Central memory CD8-positive, alpha-beta T cell (primary cell): ENCODE measurements around the gene TSEN54.
"Not testable (repeated sequence)": the region's sequence is repeated elsewhere in the genome, so short reads cannot be mapped to it uniquely, and the experiment has no call there.

Source experiments
- ATAC-seq: fragments of 150-1000 bp; cut with Tn5 transposase; replicated peaks from 2 replicates; pipeline ENCODE4 v1.10.0; 2022; ENCODE audit warnings: mild to moderate bottlenecking, moderate FRiP score, moderate number of reproducible peaks; ENCODE audit not compliant: poor library complexity, severe bottlenecking; ENCODE audit errors: extremely low read depth
- DNase-seq, 2 donors: peaks; one replicate each; pipeline ENCODE4 v3.0.0; 2021; ENCODE audit warnings: low spot score in 2 of 2
- H3K27ac Mint-ChIP-seq: one replicate; pipeline ENCODE4 v1.8.0; 2022; ENCODE audit warnings: low read depth, mild to moderate bottlenecking, moderate library complexity, mixed read lengths
- H3K27me3 Mint-ChIP-seq: one replicate; pipeline ENCODE4 v1.8.0; 2022; ENCODE audit warnings: mixed read lengths
- H3K36me3 Mint-ChIP-seq: one replicate; pipeline ENCODE4 v1.8.0; 2022; ENCODE audit warnings: mild to moderate bottlenecking, moderate library complexity, mixed read lengths; ENCODE audit not compliant: insufficient read depth
- H3K4me1 Mint-ChIP-seq: one replicate; pipeline ENCODE4 v1.8.0; 2022; ENCODE audit warnings: mixed read lengths
- H3K4me3 Mint-ChIP-seq: one replicate; pipeline ENCODE4 v1.8.0; 2022; ENCODE audit warnings: mild to moderate bottlenecking, moderate library complexity, mixed read lengths
- H3K9me3 Mint-ChIP-seq: one replicate; pipeline ENCODE4 v1.8.0; 2022; ENCODE audit warnings: mixed read lengths

Gene TSEN54

GRCh38 chr17:75516255-75516618, at the start of gene TSEN54:
Gene TSEN54, plus strand, starts transcription at chr17:75516528. Its CDS starts 33 bp downstream, at chr17:75516561.
- peak within 1 kb of the TSS; percentile 95 for H3K27ac Mint-ChIP-seq
- DNase-seq (peak; percentile 90 to 94), ATAC-seq (peak; percentile 82)
- peaks cover 18% of the 10 kb centered on the region for H3K36me3 Mint-ChIP-seq
- peak within 1 kb of the TSS; percentile 80 for H3K4me3 Mint-ChIP-seq
- no peaks in the 10 kb centered on the region for H3K9me3 Mint-ChIP-seq
- peaks cover 19% of the 10 kb centered on the region for H3K4me1 Mint-ChIP-seq
- no peaks in the 10 kb centered on the region for H3K27me3 Mint-ChIP-seq

DNA sequence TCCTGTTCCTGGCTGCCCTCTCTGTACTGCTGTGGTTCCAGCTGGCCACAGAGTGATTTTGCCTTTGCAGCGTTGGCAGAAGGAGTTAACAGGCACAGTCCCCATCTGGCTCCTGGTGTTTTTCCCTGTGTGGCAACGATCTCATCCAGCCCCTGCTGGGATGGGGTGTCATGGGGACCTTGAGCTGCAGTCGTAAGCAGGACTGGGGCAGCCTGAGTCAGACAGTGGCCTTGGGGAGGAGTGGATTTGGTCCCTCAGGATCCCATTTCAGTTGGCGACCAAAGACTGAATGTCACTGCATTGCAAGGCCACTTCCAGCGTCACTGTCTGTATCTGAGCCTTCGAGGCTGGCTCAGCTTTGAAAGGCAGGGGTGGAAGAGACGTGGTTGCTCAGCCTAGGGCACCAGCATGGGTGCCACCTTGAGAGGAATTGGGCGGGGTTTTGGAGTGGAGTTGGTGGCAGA, 48.0 kb upstream of the TSEN54 start:
- Mint-ChIP-seq H3K4me1 (peaks cover 30% of the 10 kb centered on the region), H3K4me3 (no peak overlapping the region), H3K9me3 (no peaks in the 10 kb centered on the region), H3K36me3 (peaks cover 8% of the 10 kb centered on the region), H3K27ac (no peak overlapping the region), H3K27me3 (no peaks in the 10 kb centered on the region)
- no peak for ATAC-seq
- no peak for DNase-seq

GRCh38 chr17:75468779-75469373, 47.5 kb upstream of the TSEN54 start:
- Mint-ChIP-seq H3K27me3 (no peaks in the 10 kb centered on the region), H3K4me3 (no peak overlapping the region)

DNA sequence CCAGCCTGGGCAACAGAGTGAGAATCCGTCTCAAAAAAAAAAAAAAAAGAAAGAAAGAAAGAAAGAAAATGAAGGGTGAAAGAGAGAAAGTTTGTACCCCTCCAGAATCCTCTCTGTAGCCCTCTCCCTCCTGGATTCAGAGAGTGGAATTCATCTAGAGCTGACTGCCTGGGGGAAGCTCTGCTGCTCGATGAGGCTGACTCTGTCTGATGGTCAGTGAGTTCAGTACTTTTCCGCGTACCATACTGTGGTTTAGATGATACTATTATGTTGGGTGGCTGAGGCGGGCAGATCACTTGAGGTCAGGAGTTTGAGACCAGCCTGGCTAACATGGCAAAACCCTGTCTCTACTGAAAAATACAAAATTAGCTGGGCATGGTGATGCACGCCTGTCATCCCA, 45.1 kb upstream of the TSEN54 start:
- peaks cover 8% of the 10 kb centered on the region for H3K36me3 Mint-ChIP-seq
- no peak for ATAC-seq

More at GRCh38 chr17:75468779-75469373, 47.5 kb upstream of the TSEN54 start:
- Mint-ChIP-seq H3K4me1 (peaks cover 25% of the 10 kb centered on the region), H3K36me3 (peaks cover 8% of the 10 kb centered on the region), H3K9me3 (no peaks in the 10 kb centered on the region), H3K27ac (no peak overlapping the region)
- DNase-seq (no peak), ATAC-seq (no peak)

DNA sequence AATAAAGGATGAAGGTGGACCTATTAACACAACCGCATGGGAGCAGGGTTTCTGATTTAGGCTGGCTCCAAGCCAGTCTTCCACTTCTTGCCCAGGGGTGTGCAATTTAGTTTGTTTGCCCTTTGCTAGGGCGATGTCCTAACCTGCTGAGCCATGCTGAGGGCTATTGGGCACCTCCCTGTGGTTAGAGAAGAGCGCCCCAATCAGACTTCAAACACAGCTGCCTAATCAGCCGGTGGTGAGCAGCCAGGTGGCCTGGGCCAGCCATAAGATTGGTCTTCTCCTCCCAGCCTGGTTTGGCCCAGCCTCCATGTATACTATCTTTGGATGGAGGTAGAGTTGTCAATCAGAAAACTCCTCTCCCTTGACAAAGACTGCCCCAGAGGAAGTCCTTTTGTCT, 44.2 kb upstream of the TSEN54 start:
- H3K27me3 Mint-ChIP-seq: no peaks in the 10 kb centered on the region
- H3K36me3 Mint-ChIP-seq: peaks cover 6% of the 10 kb centered on the region
- no peak overlapping the region for H3K4me3 Mint-ChIP-seq
- H3K4me1 Mint-ChIP-seq: peaks cover 20% of the 10 kb centered on the region
- no peak overlapping the region for H3K27ac Mint-ChIP-seq
- H3K9me3 Mint-ChIP-seq: no peaks in the 10 kb centered on the region
- no peak for ATAC-seq
- DNase-seq: no peak

More for the DNA sequence above, 45.1 kb upstream of the TSEN54 start:
- peaks cover 12% of the 10 kb centered on the region for H3K4me1 Mint-ChIP-seq
- H3K9me3 Mint-ChIP-seq: no peaks in the 10 kb centered on the region
- DNase-seq: no peak
- H3K27me3 Mint-ChIP-seq: no peaks in the 10 kb centered on the region
- no peak overlapping the region for H3K4me3 Mint-ChIP-seq
- no peak overlapping the region for H3K27ac Mint-ChIP-seq

DNA sequence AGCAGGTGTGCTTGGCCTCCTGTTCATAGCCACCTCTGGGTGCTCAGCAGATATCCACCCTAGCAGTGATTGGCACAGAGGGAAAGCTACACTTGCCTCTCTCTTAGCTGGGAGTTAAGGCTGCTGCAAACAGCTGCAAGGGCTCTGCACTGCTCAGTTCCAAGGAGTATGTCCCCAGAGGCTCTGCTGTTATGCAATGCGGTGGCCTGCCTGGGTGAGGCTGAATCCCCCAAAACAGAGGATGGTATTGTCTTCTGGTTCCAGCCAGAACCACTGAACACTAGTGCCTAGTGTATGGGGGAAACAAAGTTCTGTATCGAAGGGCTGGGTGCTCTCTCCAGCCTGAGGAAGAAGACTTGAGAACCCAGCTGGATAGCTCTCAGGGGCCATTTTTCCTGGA, 43.1 kb upstream of the TSEN54 start:
- H3K27me3 Mint-ChIP-seq: no peaks in the 10 kb centered on the region
- ATAC-seq (no peak), DNase-seq (no peak)
- H3K9me3 Mint-ChIP-seq: no peaks in the 10 kb centered on the region
- peaks cover 14% of the 10 kb centered on the region for H3K4me1 Mint-ChIP-seq
- no peak overlapping the region for H3K4me3 Mint-ChIP-seq
- peaks cover 9% of the 10 kb centered on the region for H3K36me3 Mint-ChIP-seq
- no peak overlapping the region for H3K27ac Mint-ChIP-seq

GRCh38 chr17:75474736-75475135, 41.6 kb upstream of the TSEN54 start:
- DNase-seq (no peak), ATAC-seq (no peak)
- Mint-ChIP-seq H3K4me1 (peaks cover 14% of the 10 kb centered on the region), H3K27ac (no peak overlapping the region), H3K4me3 (no peak overlapping the region), H3K27me3 (no peaks in the 10 kb centered on the region), H3K36me3 (peaks cover 9% of the 10 kb centered on the region), H3K9me3 (no peaks in the 10 kb centered on the region)

- Mint-ChIP-seq H3K9me3 (no peaks in the 10 kb centered on the region), H3K4me1 (peaks cover 14% of the 10 kb centered on the region), H3K27ac (no peak overlapping the region), H3K4me3 (no peak overlapping the region), H3K36me3 (peaks cover 9% of the 10 kb centered on the region), H3K27me3 (no peaks in the 10 kb centered on the region)
- DNase-seq (no peak), ATAC-seq (no peak)
These were observed 41.0 kb upstream of the TSEN54 start for GRCh38 chr17:75475144-75475835.

GRCh38 chr17:75475851-75476250, 40.5 kb upstream of the TSEN54 start:
- Mint-ChIP-seq H3K4me1 (peaks cover 18% of the 10 kb centered on the region), H3K27me3 (no peaks in the 10 kb centered on the region), H3K27ac (peak overlapping the region; percentile 2), H3K4me3 (no peak overlapping the region), H3K9me3 (no peaks in the 10 kb centered on the region), H3K36me3 (peaks cover 11% of the 10 kb centered on the region)
- DNase-seq (no peak), ATAC-seq (no peak)

DNA sequence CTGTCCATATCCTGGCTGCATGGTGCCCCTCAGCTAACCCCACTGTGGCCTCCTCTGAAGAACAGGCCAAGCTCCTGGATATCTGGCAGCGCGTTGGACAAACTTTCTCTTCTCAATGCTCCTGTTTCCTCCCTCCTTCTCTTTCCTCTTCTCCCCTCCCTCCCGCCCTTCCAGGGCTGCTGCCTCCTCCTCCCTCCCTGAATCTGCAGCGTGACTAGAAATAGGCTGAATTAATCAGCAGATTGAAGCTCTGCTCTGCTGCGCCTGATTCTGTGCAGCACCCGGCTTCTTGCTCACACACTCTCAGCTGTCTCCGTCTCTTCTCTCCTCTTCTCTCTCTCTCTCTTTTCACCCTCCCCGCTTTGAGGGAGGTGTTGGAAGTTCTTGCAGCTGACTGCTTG, 40.1 kb upstream of the TSEN54 start:
- no peak overlapping the region for H3K4me3 Mint-ChIP-seq
- H3K27ac Mint-ChIP-seq: peak overlapping the region; percentile 2
- no peak for ATAC-seq
- no peaks in the 10 kb centered on the region for H3K27me3 Mint-ChIP-seq
- DNase-seq: no peak
- peaks cover 8% of the 10 kb centered on the region for H3K36me3 Mint-ChIP-seq
- no peaks in the 10 kb centered on the region for H3K9me3 Mint-ChIP-seq
- peaks cover 22% of the 10 kb centered on the region for H3K4me1 Mint-ChIP-seq

GRCh38 chr17:75476752-75477489, 39.4 kb upstream of the TSEN54 start:
- Mint-ChIP-seq H3K36me3 (peaks cover 8% of the 10 kb centered on the region), H3K4me3 (no peak overlapping the region), H3K4me1 (peaks cover 22% of the 10 kb centered on the region), H3K27me3 (no peaks in the 10 kb centered on the region), H3K9me3 (no peaks in the 10 kb centered on the region), H3K27ac (peak overlapping the region; percentile 2)
- ATAC-seq (no peak), DNase-seq (no peak)

GRCh38 chr17:75477490-75477862, 38.9 kb upstream of the TSEN54 start:
- H3K9me3 Mint-ChIP-seq, H3K27me3 Mint-ChIP-seq, H3K4me3 Mint-ChIP-seq, H3K27ac Mint-ChIP-seq, DNase-seq, H3K36me3 Mint-ChIP-seq, ATAC-seq: not testable (repeated sequence)
- H3K4me1 Mint-ChIP-seq: peaks cover 20% of the 10 kb centered on the region

DNA sequence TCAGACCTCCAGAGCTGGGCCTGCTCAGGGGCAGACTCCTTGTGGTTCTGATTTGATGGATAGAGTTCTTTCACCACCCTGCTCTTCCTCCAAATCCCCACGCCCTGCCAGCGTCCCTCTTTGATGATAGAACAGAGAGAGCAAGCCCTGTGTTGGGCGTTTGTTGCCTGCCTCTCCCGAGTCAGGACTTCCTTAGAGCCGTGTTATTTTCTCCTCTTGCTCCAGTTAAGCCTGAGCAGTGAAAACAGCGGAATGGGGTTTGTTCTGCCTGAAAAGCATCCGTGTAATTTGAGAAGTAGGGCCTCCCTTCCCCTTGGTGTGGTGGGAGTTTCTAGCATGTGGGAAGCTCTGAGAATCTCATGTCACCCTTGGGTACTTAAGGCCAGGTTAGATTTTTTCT, 37.8 kb upstream of the TSEN54 start:
- no peaks in the 10 kb centered on the region for H3K27me3 Mint-ChIP-seq
- H3K4me3 Mint-ChIP-seq: no peak overlapping the region
- ATAC-seq: no peak
- H3K4me1 Mint-ChIP-seq: peaks cover 21% of the 10 kb centered on the region
- H3K36me3 Mint-ChIP-seq: peaks cover 5% of the 10 kb centered on the region
- no peaks in the 10 kb centered on the region for H3K9me3 Mint-ChIP-seq
- no peak for DNase-seq
- no peak overlapping the region for H3K27ac Mint-ChIP-seq
